H1 (cell line): Measurements from ENCODE around the gene ACP3. TPM values are rescaled to one million over a fixed set of nuclear protein-coding genes. Genes with fewer than 3 reads are reported as not detected.

Experiments
- CTCF ChIA-PET: fragments of 300-600 bp; sonication (Branson Sonifier 250); formaldehyde crosslinking; loops from one replicate; lab custom pipeline; 2021; ENCODE audit not compliant: partially characterized antibody; lab: Charles Lee
- POLR2A ChIA-PET: fragments of 300-600 bp; sonication (Branson Sonifier 250); formaldehyde crosslinking; loops from one replicate; lab custom pipeline; 2021; ENCODE audit warnings: inconsistent platforms; ENCODE audit not compliant: partially characterized antibody; lab: Charles Lee
- DNase-seq, 2 experiments: peaks; one replicate each; pipeline versions ENCODE4 v3.0.0 to v3.0.0-alpha.2; 2010 to 2022; ENCODE audit warnings: low spot score in 2 of 2, low read depth in 1 of 2, mixed read lengths in 1 of 2
- FAIRE-seq: peaks from 2 replicates; lab custom pipeline; 2011; peaks lifted over from hg19 to GRCh38; lab: Jason Lieb, UNC
- H2AFZ ChIP-seq: 2 replicates; pipeline ENCODE4 v1.8.1; 2012; ENCODE audit warnings: low read length, inconsistent platforms
- H2AK5ac ChIP-seq: 2 replicates; pipeline ENCODE4 v1.6.1; 2013; ENCODE audit warnings: low read depth, low read length
- H2BK120ac ChIP-seq: replicated peaks from 2 replicates; pipeline ENCODE3; 2013; ENCODE audit warnings: low read depth, low read length, inconsistent platforms
- H2BK12ac ChIP-seq: 2 replicates; pipeline ENCODE4 v1.6.1; 2013; ENCODE audit warnings: low read depth, low read length
- H2BK15ac ChIP-seq: 2 replicates; pipeline ENCODE4 v1.6.1; 2013; ENCODE audit warnings: low read length
- H2BK20ac ChIP-seq: 2 replicates; pipeline ENCODE4 v1.6.1; 2013; ENCODE audit warnings: low read length
- H2BK5ac ChIP-seq: 2 replicates; pipeline ENCODE4 v1.6.1; 2013; ENCODE audit warnings: low read depth, low read length
- H3K14ac ChIP-seq: 2 replicates; pipeline ENCODE4 v1.6.1; 2013; ENCODE audit warnings: inconsistent platforms; ENCODE audit not compliant: insufficient read length
- H3K18ac ChIP-seq: 2 replicates; pipeline ENCODE4 v1.6.1; 2013; ENCODE audit warnings: low read length; ENCODE audit errors: extremely low read depth
- H3K23ac ChIP-seq: 2 replicates; pipeline ENCODE4 v1.6.1; 2013; ENCODE audit warnings: inconsistent platforms; ENCODE audit not compliant: insufficient read length
- H3K23me2 ChIP-seq: 2 replicates; pipeline ENCODE4 v1.6.1; 2013; ENCODE audit warnings: low read depth, low read length
- H3K27ac ChIP-seq: 2 replicates; pipeline ENCODE4 v1.6.1; 2011; ENCODE audit warnings: low read depth, low read length, inconsistent platforms
- H3K27me3 ChIP-seq, 4 experiments: replicated peaks in 1 of 4; 1 replicate in 1 of 4; 2 replicates in 3 of 4; pipeline versions ENCODE4 v1.6.1 to v1.8.1; 2011 to 2013; ENCODE audit warnings: low read length in 3 of 4, mild to moderate bottlenecking in 3 of 4, inconsistent platforms in 2 of 4, mixed read lengths in 2 of 4, moderate library complexity in 1 of 4; ENCODE audit not compliant: control insufficient read depth in 3 of 4, insufficient read depth in 3 of 4; ENCODE audit errors: extremely low read depth in 1 of 4
- H3K36me3 ChIP-seq, 4 experiments: 2 replicates each; pipeline versions ENCODE4 v1.6.1 to v1.8.1; 2011 to 2013; ENCODE audit warnings: mild to moderate bottlenecking in 4 of 4, low read length in 3 of 4, moderate library complexity in 2 of 4, control low read depth in 1 of 4, inconsistent platforms in 1 of 4; ENCODE audit not compliant: insufficient read depth in 4 of 4, control insufficient read depth in 2 of 4
- H3K4ac ChIP-seq: replicated peaks from 2 replicates; pipeline ENCODE3; 2013; ENCODE audit warnings: low read length, low read depth, mixed read lengths, inconsistent platforms; ENCODE audit not compliant: insufficient read length
- H3K4me1 ChIP-seq, 4 experiments: replicated peaks in 1 of 4; 1 replicate in 1 of 4; 2 replicates in 3 of 4; pipeline versions ENCODE4 v1.6.1 to v1.8.1; 2011 to 2013; ENCODE audit warnings: low read length in 3 of 4, inconsistent platforms in 2 of 4, mixed read lengths in 1 of 4; ENCODE audit not compliant: insufficient read depth in 4 of 4, control insufficient read depth in 3 of 4
- H3K4me2 ChIP-seq, 2 experiments: 2 replicates each; pipeline versions ENCODE4 v1.6.1 to v1.8.1; 2011 to 2013; ENCODE audit warnings: low read depth in 2 of 2, low read length in 2 of 2, control low read depth in 1 of 2, inconsistent platforms in 1 of 2, mild to moderate bottlenecking in 1 of 2; ENCODE audit not compliant: insufficient read depth in 1 of 2
- H3K4me3 ChIP-seq, 4 experiments: fragments of 200-600, 300-600 bp in 1 of 4; sonication (generic), shearing (Covaris generic), sonication (Bioruptor Twin) in 1 of 4; 2 replicates each; pipeline versions ENCODE4 v1.5.1 to v1.8.1; 2011 to 2016; ENCODE audit warnings: low read length in 4 of 4, low read depth in 3 of 4, control low read depth in 2 of 4, inconsistent platforms in 2 of 4, mild to moderate bottlenecking in 2 of 4, mixed read lengths in 1 of 4, moderate library complexity in 1 of 4; ENCODE audit not compliant: insufficient read depth in 2 of 4; ENCODE audit errors: extremely low read depth in 1 of 4
- H3K56ac ChIP-seq: replicated peaks from 2 replicates; pipeline ENCODE3; 2013; ENCODE audit warnings: low read depth, mild to moderate bottlenecking, mixed read lengths, low read length, inconsistent platforms; ENCODE audit not compliant: insufficient read length
- H3K79me1 ChIP-seq: 2 replicates; pipeline ENCODE4 v1.6.1; 2013; ENCODE audit warnings: low read depth, low read length, control low read depth
- H3K79me2 ChIP-seq, 2 experiments: 2 replicates each; pipeline versions ENCODE4 v1.6.1 to v1.8.1; 2012 to 2013; ENCODE audit warnings: low read length in 2 of 2, mild to moderate bottlenecking in 2 of 2, inconsistent platforms in 1 of 2; ENCODE audit not compliant: insufficient read depth in 2 of 2, control insufficient read depth in 1 of 2
- H3K9ac ChIP-seq, 4 experiments: replicated peaks in 1 of 4; 1 replicate in 1 of 4; 2 replicates in 3 of 4; pipeline versions ENCODE4 v1.6.1 to v1.8.1; 2011 to 2013; ENCODE audit warnings: low read depth in 3 of 4, low read length in 3 of 4, control low read depth in 2 of 4, mild to moderate bottlenecking in 2 of 4, moderate library complexity in 2 of 4, inconsistent platforms in 1 of 4; ENCODE audit errors: extremely low read depth in 1 of 4
- H3K9me3 ChIP-seq, 2 experiments: 2 replicates each; pipeline versions ENCODE4 v1.6.1 to v1.8.1; 2012 to 2013; ENCODE audit warnings: mild to moderate bottlenecking in 2 of 2, moderate library complexity in 2 of 2, control low read depth in 1 of 2, inconsistent platforms in 1 of 2, low read depth in 1 of 2, low read length in 1 of 2, mixed read lengths in 1 of 2; ENCODE audit not compliant: insufficient read depth in 2 of 2
- H4K20me1 ChIP-seq, 2 experiments: replicated peaks in 1 of 2; 2 replicates each; pipeline versions ENCODE3 to v1.8.1; 2011 to 2013; ENCODE audit warnings: inconsistent platforms in 2 of 2, low read length in 2 of 2, mild to moderate bottlenecking in 1 of 2; ENCODE audit not compliant: insufficient read depth in 2 of 2, control insufficient read depth in 1 of 2
- H4K5ac ChIP-seq: 2 replicates; pipeline ENCODE4 v1.6.1; 2013; ENCODE audit warnings: low read length, low read depth, mixed read lengths, inconsistent platforms; ENCODE audit not compliant: insufficient read length
- H4K8ac ChIP-seq: 2 replicates; pipeline ENCODE4 v1.8.0; 2013; ENCODE audit warnings: mild to moderate bottlenecking, moderate library complexity, low read length, inconsistent platforms; ENCODE audit not compliant: insufficient read depth; ENCODE audit errors: extremely low read depth
- H4K91ac ChIP-seq: replicated peaks from 2 replicates; pipeline ENCODE3; 2013; ENCODE audit warnings: low read length, mixed read lengths, inconsistent platforms; ENCODE audit not compliant: insufficient read length
- NRF1 ChIP-seq: IDR thresholded peaks from 2 replicates; pipeline ENCODE4 v1.6.1; 2011; ENCODE audit warnings: mild to moderate bottlenecking, low read depth, low read length, improper control_type of control experiment
- RAD21 ChIP-seq, 2 experiments: IDR thresholded peaks in 1 of 2; conservative IDR thresholded peaks in 1 of 2; 2 replicates each; pipeline ENCODE4 v1.6.1; 2011; ENCODE audit warnings: low read depth in 2 of 2, low read length in 2 of 2, improper control_type of control experiment in 1 of 2, inconsistent platforms in 1 of 2, mild to moderate bottlenecking in 1 of 2, moderate library complexity in 1 of 2
- SP2 ChIP-seq: IDR thresholded peaks from 2 replicates; pipeline ENCODE4 v1.6.1; 2012; ENCODE audit warnings: mild to moderate bottlenecking, low read length, inconsistent platforms
- TCF12 ChIP-seq: IDR thresholded peaks from 2 replicates; pipeline ENCODE4 v1.6.1; 2011; ENCODE audit warnings: low read depth, mild to moderate bottlenecking, low read length
- WGBS, 2 experiments: shearing (Covaris generic) in 1 of 2; methylation state at CpG; one replicate each; pipeline versions ENCODE4 v1.1.6 to v1.1.7; 2013 to 2015; ENCODE audit warnings: low lambda C conversion rate in 2 of 2, mixed read lengths in 2 of 2, inconsistent platforms in 1 of 2, low coverage in 1 of 2, missing lambda C conversion rate in 1 of 2; ENCODE audit not compliant: insufficient replicate concordance in 2 of 2, insufficient coverage in 1 of 2, insufficient read length in 1 of 2; ENCODE audit errors: extremely low coverage in 1 of 2, missing lambda C conversion rate in 1 of 2; 5-methylcytosine and 5-hydroxymethylcytosine counted together
- polyA plus RNA-seq, 7 experiments: library from polyadenylated mRNA; depleted of rRNA in 3 of 7; stranded (reverse) in 5 of 7; unstranded in 2 of 7; fragments of >200 nt in 5 of 7; fragments of 200-250 nt in 2 of 7; gene quantifications; 1 replicate in 5 of 7; 2 replicates in 1 of 7; 4 replicates in 1 of 7; pipeline versions ENCODE4 v1.2.1 to v1.2.3, GENCODE V29; 2011 to 2013; ENCODE audit warnings: missing spikeins in 2 of 7, mixed read lengths in 2 of 7
- total RNA-seq: library from RNA; stranded (reverse); fragmentation: NEBNext Ultra II Directional; extraction: Animal tissue kit (Norgen Biotek cat#: 25700); gene quantifications from 2 replicates; pipeline ENCODE4 v1.2.1, GENCODE V29; 2021

Gene ACP3
- total and polyA plus RNA-seq, 2 of the 8 experiments (the other 6 are each of a cell fraction or from before 2014, with no cell fraction given), result 1.2 to 1.4 TPM

GRCh38 chr3:132273036-132273435 lies 44.2 kb upstream of the ACP3 start:
- Histone ChIP-seq H3K14ac (no peak overlapping the region), H2AK5ac (no peak overlapping the region), H4K5ac (no peak overlapping the region), H3K4ac (no peak overlapping the region), H2BK15ac (no peak overlapping the region), H3K18ac (no peak overlapping the region), H3K9ac (no peak overlapping the region), H3K27ac (no peak overlapping the region), H3K4me1 (no peaks in the 10 kb centered on the region), H4K8ac (no peak overlapping the region), H2BK20ac (no peak overlapping the region), H3K27me3 (no peaks in the 10 kb centered on the region), H3K23ac (no peak overlapping the region), H3K36me3 (no peaks in the 10 kb centered on the region; a peak in 1 of 8 replicates), H3K79me2 (no peaks in the 10 kb centered on the region), H2BK12ac (no peak overlapping the region), H2BK5ac (no peak overlapping the region), H3K9me3 (no peaks in the 10 kb centered on the region), H3K4me3 (no peak overlapping the region), H2AFZ (no peak overlapping the region), H4K91ac (no peak overlapping the region), H3K4me2 (no peak overlapping the region), H2BK120ac (no peak overlapping the region), H3K23me2 (no peaks in the 10 kb centered on the region), H3K56ac (no peak overlapping the region), H3K79me1 (no peaks in the 10 kb centered on the region), H4K20me1 (no peaks in the 10 kb centered on the region)
- DNase-seq, result no peak
- TF ChIP-seq SP2, result no peak
- TF ChIP-seq TCF12, result no peak
- no peak for TF ChIP-seq NRF1
- no peak for TF ChIP-seq RAD21 (IDR thresholded peaks at IDR 0.05 in 1 of 2, conservative IDR thresholded peaks at IDR 0.05 in 1 of 2; ENCODE audit: low read depth in 2 of 2, low read length in 2 of 2)
- 85% methylated on average over 6 of the region's 6 CpGs; no CpG with 5 or more reads in 1 of the 2 experiments for WGBS, 2 experiments
- ChIA-PET CTCF (interaction anchor here (0.7 to 2.1 kb wide), 4 partner anchors 16 to 131 kb away, joined by 3 to 8 read pairs (median 4); no protein-coding TSS in a partner anchor), POLR2A (no interaction called here)
- no peak for FAIRE-seq
